Ovary (tissue), 9 donors: ENCODE measurements around the gene RXFP2. TPM values are rescaled to one million over a fixed set of nuclear protein-coding genes. Genes with fewer than 3 reads are reported as not detected.

ENCODE experiments used
- DNase-seq, 5 donors: peaks; one replicate each; pipeline ENCODE4 v3.0.0-alpha.2; 2019 to 2020
- H3K27ac ChIP-seq, 2 donors: fragments of 200-600 bp; one replicate each; pipeline versions ENCODE4 v1.5.1 to v1.8.0; 2019 to 2022
- H3K27me3 ChIP-seq: fragments of 200-600 bp; one replicate; pipeline ENCODE4 v1.8.0; 2022
- H3K36me3 ChIP-seq: fragments of 200-600 bp; sonication (generic); one replicate; pipeline ENCODE4 v1.5.1; 2019
- H3K4me1 ChIP-seq: one replicate; pipeline ENCODE4 v1.8.1; 2013; ENCODE audit warnings: mild to moderate bottlenecking, moderate library complexity; ENCODE audit not compliant: insufficient read depth
- H3K4me3 ChIP-seq: fragments of 200-600 bp; sonication (generic); one replicate; pipeline ENCODE4 v1.5.1; 2017
- H3K9me3 ChIP-seq, 2 donors: fragments of 200-600 bp in 1 of 2; sonication (generic) in 1 of 2; one replicate each; pipeline versions ENCODE4 v1.5.1 to v1.8.1; 2013 to 2019; ENCODE audit warnings: mild to moderate bottlenecking in 1 of 2, moderate library complexity in 1 of 2
- CTCF ChIP-seq, 3 donors: fragments of 450-650 bp in 2 of 3; fragments of 200-600 bp in 1 of 3; IDR thresholded peaks; one replicate each; pipeline versions ENCODE4 v1.5.1 to v1.8.0; 2016 to 2022; ENCODE audit warnings: antibody characterized with exemption in 3 of 3, mild to moderate bottlenecking in 1 of 3
- EP300 ChIP-seq: sonication (generic); formaldehyde crosslinking; IDR thresholded peaks from one replicate; pipeline ENCODE4 v1.6.1; 2017; ENCODE audit warnings: antibody characterized with exemption
- POLR2A ChIP-seq: fragments of 450-650 bp; IDR thresholded peaks from one replicate; pipeline ENCODE4 v1.6.1; 2017; ENCODE audit warnings: antibody characterized with exemption, mild to moderate bottlenecking, moderate library complexity
- WGBS, 3 donors: extraction: QIAGEN DNeasy Blood & Tissue Kit in 1 of 3; methylation state at CpG; one replicate each; pipeline versions ENCODE4 v1.1.5 to v1.1.7; 2013 to 2017; 5-methylcytosine and 5-hydroxymethylcytosine counted together
- intact Hi-C, 4 donors: fragments of 100-400 bp; cut with DNase I; formaldehyde crosslinking; loops; one replicate each; pipeline versions ENCODE4 v1.11.0 to v1.15.1; 2022 to 2023
- polyA plus RNA-seq, 2 donors: library from polyadenylated mRNA; stranded (reverse); fragments of 200-250 nt in 1 of 2; fragments of 350-450 nt in 1 of 2; fragmentation: Illumina TruSeq in 1 of 2; extraction: RNeasy Lipid Tissue Mini Kit (QIAGEN cat#74804) in 1 of 2; gene quantifications; one replicate each; pipeline ENCODE4 v1.2.3, GENCODE V29; 2013 to 2014
- total RNA-seq, 7 donors: library from RNA; depleted of rRNA in 2 of 7; stranded (reverse); fragments of >200 nt in 2 of 7; fragmentation: NEBNext Ultra II Directional in 3 of 7; extraction: Animal tissue kit (Norgen Biotek cat#: 25700) in 3 of 7; gene quantifications; one replicate each; pipeline versions ENCODE4 v1.1.0 to v1.2.4, GENCODE V29; 2016 to 2023
- donor health status: DM: no; HTN: no; CAD: no; lungs with moderate emphysema.
- donor health status: DM: no; HTN: no; CAD: no.
- donor health status: Bipolar disorder and iron deficiency.
- donor health status: DM: yes; HTN: yes; CAD: no.
- donor health status: DM: no; HTN: no; CAD: no.
- donor health status: DM: yes; HTN: yes; CAD: no.

The RXFP2 gene
- total and polyA plus RNA-seq, 9 donors, result 0.34 to 1.6 (median 0.63) TPM; not detected in 6

- Histone ChIP-seq H3K4me3 (no peak overlapping the region), H3K4me1 (no peaks in the 10 kb centered on the region), H3K27ac (no peak overlapping the region), H3K27me3 (no peaks in the 10 kb centered on the region), H3K9me3 (no peaks in the 10 kb centered on the region), H3K36me3 (no peaks in the 10 kb centered on the region)
- 46 to 84% (median 79%) methylated on average over 3 of the region's 3 CpGs for WGBS, 3 donors
- no peak for DNase-seq
- intact Hi-C loops, result no loop called here
- no peak for TF ChIP-seq POLR2A
- TF ChIP-seq CTCF (IDR thresholded peaks at IDR 0.05), result no peak
- no peak for TF ChIP-seq EP300
Observed at GRCh38 chr13:31794452-31794851, 55.1 kb downstream of the RXFP2 start.

GRCh38 chr13:31797154-31797775 lies 57.9 kb downstream of the RXFP2 start:
- intact Hi-C loops, result no loop called here
- Histone ChIP-seq H3K4me3 (no peak overlapping the region), H3K27me3 (no peaks in the 10 kb centered on the region), H3K27ac (no peak overlapping the region), H3K9me3 (no peaks in the 10 kb centered on the region), H3K36me3 (no peaks in the 10 kb centered on the region), H3K4me1 (no peaks in the 10 kb centered on the region)
- no peak for TF ChIP-seq CTCF (IDR thresholded peaks at IDR 0.05)
- no peak for TF ChIP-seq POLR2A
- TF ChIP-seq EP300, result no peak
- no peak for DNase-seq
- 15 to 18% (median 16%) methylated on average over 7 of the region's 7 CpGs for WGBS, 3 donors

- TF ChIP-seq EP300, result no peak
- TF ChIP-seq CTCF (IDR thresholded peaks at IDR 0.05), result no peak
- TF ChIP-seq POLR2A, result no peak
- Histone ChIP-seq H3K9me3 (no peaks in the 10 kb centered on the region), H3K4me1 (no peaks in the 10 kb centered on the region), H3K27ac (no peak overlapping the region), H3K36me3 (no peaks in the 10 kb centered on the region), H3K4me3 (no peak overlapping the region), H3K27me3 (no peaks in the 10 kb centered on the region)
- intact Hi-C loops, result no loop called here
- DNase-seq, result no peak
- 67 to 73% (median 70%) methylated on average over 4 of the region's 4 CpGs for WGBS, 3 donors
Observed at GRCh38 chr13:31798189-31798588, 58.9 kb downstream of the RXFP2 start.

- Histone ChIP-seq H3K9me3 (no peaks in the 10 kb centered on the region), H3K4me3 (no peak overlapping the region), H3K27me3 (no peaks in the 10 kb centered on the region), H3K4me1 (no peaks in the 10 kb centered on the region), H3K36me3 (no peaks in the 10 kb centered on the region), H3K27ac (no peak overlapping the region)
- WGBS, 3 donors, result 71 to 88% (median 83%) methylated on average over 6 of the region's 6 CpGs
- DNase-seq, result no peak
- no peak for TF ChIP-seq POLR2A
- TF ChIP-seq CTCF (IDR thresholded peaks at IDR 0.05), result no peak
- TF ChIP-seq EP300, result no peak
- intact Hi-C loops, result no loop called here
Observed at GRCh38 chr13:31801088-31801487, 61.8 kb downstream of the RXFP2 start.
